ENCODE measurements around the gene KCNH1.
A peak's percentile ranks its signal among the peaks of the same experiment; 100 is the strongest.
"Not testable (repeated sequence)": the region's sequence is repeated elsewhere in the genome, so short reads cannot be mapped to it uniquely, and the experiment has no call there.

Gene KCNH1

GRCh38 chr1:211099393-211099792, 34.6 kb downstream of the KCNH1 start:
- DNase-seq (ENCODE audit: insufficient read length, low spot score) (no peak), FAIRE-seq (no peak)

DNA sequence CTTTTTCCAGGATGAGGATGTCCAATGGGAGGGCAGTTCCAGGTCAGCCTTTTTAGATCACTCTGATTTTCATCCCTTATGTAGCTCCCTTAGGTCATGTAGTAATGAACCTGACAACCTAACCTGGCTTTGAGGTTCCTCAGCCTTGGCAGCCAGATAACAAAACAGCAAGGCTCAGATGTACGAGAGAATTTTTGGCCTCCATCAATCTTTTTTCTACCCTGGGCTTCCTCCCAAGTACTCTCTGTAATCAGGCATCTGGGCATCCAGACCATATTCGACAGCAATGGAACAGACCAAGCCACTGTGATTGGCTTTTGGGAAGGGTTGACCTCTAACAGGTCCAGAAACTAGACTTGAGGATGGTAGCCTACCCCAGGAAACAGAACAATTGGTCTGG, 38.6 kb downstream of the KCNH1 start:
- DNase-seq (ENCODE audit: insufficient read length, low spot score) (no peak), FAIRE-seq (no peak)

DNA sequence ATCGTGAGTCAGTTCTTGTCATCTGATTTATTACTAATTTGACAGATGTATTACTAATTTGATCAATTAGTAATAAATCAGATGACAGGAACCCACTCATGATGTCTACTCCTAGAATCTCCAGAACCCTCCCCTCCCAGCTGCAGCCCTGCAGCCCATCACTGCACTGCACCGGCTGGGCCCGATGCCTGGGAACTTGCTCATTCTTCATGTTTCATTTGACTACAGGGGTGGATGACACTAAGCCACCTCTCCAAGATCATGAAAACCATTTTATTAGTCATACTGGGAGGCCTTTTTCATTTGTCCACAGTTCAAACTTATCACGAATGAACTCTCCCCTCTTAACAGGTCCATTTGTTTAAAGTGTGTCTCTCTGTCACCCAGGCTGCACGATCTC, 41.0 kb downstream of the KCNH1 start:
- DNase-seq (ENCODE audit: insufficient read length, low spot score) (no peak), FAIRE-seq (no peak)

- DNase-seq (ENCODE audit: insufficient read length, low spot score): no peak
- FAIRE-seq: no peak
Observed at GRCh38 chr1:211091867-211092266, 42.1 kb downstream of the KCNH1 start.

DNA sequence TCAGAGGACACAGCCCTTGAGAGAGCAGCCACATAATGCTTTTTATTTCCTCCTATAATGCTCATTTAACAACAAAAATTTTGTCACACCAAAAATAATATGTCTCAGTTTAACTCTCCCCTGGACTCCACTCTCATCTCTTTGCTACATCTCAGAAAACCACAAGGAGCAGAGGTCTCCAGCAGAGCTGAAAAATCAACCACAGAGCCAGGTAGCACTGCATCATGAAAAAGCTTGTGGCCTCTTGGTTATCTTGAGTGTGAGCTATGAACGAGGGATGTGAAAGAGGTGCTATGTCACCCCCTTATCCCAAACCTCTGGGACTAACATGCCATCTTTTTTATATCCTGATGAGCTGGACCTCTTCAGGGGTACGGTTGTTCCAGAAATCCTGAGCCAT, 44.4 kb downstream of the KCNH1 start:
- DNase-seq (ENCODE audit: insufficient read length, low spot score) (no peak), FAIRE-seq (no peak)

- no peak for FAIRE-seq
- DNase-seq (ENCODE audit: insufficient read length, low spot score): no peak
Observed at GRCh38 chr1:211088156-211088555, 45.8 kb downstream of the KCNH1 start.

DNA sequence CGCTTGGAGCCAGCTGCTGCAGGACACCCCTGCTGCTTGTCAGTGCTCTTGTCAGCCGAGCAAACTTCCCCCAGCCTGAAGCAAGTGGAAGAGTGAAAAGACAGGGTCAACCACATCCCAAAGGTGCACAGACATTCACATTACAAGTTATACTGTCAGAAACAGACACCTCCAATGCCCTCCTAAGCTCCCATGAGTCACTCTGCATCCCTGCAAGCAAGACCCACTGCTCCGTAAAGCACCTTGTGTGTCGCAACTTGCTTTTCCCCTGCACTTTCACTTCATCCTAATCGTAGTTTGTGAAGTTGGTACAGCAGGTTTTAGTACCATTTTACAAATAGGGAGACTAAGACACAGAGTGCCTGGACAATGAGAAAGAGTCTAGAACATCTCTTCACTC, 51.1 kb downstream of the KCNH1 start:
- peak; percentile 31 for FAIRE-seq
- DNase-seq (ENCODE audit: insufficient read length, low spot score): peak; percentile 29

GRCh38 chr1:211081447-211081846, 52.5 kb downstream of the KCNH1 start:
- DNase-seq (ENCODE audit: insufficient read length, low spot score); FAIRE-seq: not testable (repeated sequence)

- no peak for FAIRE-seq
Observed at GRCh38 chr1:211068976-211069375, 65.0 kb downstream of the KCNH1 start.

DNA sequence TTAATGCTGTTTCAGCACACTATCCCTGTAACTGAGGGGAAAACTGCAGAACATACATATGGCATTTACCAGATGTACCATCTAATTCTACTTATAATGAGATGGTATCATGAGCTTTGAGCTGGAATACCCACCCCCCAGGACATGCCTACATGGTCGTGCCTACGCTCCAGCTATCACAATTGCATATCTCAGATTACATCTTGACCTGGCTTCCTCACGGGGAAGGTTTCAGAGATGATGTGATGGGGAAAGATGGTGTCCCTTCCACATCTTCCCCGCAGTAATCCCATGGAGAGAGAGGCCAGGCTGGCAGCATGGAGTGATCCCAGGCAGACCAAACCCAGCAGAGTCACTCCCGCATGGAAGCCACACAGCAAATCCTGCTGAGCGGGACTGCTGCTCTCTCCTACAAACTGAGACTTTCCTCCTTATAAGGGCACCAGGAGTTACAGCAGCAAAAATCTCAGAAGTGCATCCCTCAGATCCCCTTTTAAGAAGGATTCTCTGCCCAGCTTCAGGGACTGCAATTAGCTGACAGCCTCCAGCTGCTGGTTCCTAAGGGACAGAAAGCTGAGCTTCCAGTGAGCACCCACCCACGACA, 67.1 kb downstream of the KCNH1 start:
- FAIRE-seq (no peak), DNase-seq (ENCODE audit: insufficient read length, low spot score) (no peak)

More at GRCh38 chr1:211068976-211069375, 65.0 kb downstream of the KCNH1 start:
- DNase-seq (ENCODE audit: insufficient read length, low spot score): peak; percentile 19

GRCh38 chr1:211041838-211042237, 92.1 kb downstream of the KCNH1 start:
- not testable (repeated sequence) for FAIRE-seq; DNase-seq (ENCODE audit: insufficient read length, low spot score)

GRCh38 chr1:211037095-211037494, 96.9 kb downstream of the KCNH1 start:
- DNase-seq (ENCODE audit: insufficient read length, low spot score) (peak; percentile 80), FAIRE-seq (no peak)

DNA sequence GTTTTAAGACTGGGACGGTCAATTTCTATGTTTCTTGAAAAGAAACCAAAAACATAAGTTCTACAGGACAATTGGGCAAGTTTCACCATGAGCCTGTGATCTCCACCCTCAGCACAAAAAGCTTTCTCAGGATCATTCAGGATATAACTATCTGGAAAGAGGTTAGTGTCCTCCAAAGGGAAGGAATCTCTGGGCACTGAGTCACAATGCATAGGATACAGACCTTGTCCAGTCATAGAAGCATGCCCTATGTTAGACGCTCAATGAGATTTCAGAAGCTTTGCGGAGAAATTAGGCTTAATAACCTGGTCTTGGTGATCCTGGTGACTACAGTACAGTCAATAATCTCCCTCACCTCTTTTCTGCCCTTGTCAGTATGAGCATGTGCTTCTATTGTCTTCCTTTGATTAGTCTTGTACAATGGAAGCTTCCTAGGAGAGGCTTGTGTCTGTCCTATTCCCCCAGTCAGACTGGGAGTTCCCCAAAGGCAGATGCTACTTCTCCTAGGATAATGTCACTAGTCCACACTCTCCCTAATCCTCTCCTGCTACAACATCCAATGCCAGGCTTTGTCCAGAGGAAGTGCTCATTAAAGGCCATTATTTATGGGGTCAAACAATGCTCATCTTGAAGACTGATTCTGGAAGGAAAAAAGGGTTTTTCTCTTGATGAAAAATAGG, 97.4 kb downstream of the KCNH1 start:
- FAIRE-seq (no peak), DNase-seq (ENCODE audit: insufficient read length, low spot score) (no peak)

DNA sequence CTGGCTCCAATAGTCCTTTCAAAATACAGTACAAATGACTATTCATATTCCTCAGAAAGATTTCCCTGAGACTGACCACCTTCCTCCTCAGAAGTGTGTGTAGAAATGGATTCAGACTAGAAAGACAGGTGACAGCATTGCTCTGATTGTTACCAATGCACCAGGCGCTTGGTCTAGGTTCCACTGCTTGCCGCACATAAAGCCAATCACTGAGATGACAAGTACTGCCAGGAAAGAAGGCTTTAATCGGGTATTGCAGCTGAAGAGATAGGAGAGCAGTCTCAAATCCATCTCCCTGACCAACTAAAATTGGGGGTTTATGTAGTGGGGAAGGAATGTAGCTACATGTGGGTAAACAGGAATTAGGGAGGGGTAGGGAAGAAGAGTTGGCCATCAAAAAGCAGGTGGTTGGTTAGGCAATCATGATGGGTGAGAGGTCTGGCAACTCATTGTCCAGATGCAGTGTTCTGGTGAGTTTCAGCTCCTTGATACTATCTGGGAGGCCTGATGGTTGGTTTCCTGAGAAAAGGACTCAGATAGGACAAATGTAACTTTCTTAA, 98.0 kb downstream of the KCNH1 start:
- FAIRE-seq (no peak), DNase-seq (ENCODE audit: insufficient read length, low spot score) (no peak)

- DNase-seq (ENCODE audit: insufficient read length, low spot score) (no peak), FAIRE-seq (no peak)
Observed at GRCh38 chr1:211033921-211034525, 99.9 kb downstream of the KCNH1 start.

- DNase-seq (ENCODE audit: insufficient read length, low spot score) (no peak), FAIRE-seq (no peak)
Observed at GRCh38 chr1:211024901-211025300, 109.0 kb downstream of the KCNH1 start.

GRCh38 chr1:211019266-211019665, 114.7 kb downstream of the KCNH1 start:
- no peak for DNase-seq (ENCODE audit: insufficient read length, low spot score)
- no peak for FAIRE-seq

GRCh38 chr1:211018690-211019089, 115.3 kb downstream of the KCNH1 start:
- no peak for DNase-seq (ENCODE audit: insufficient read length, low spot score)
- FAIRE-seq: no peak

DNA sequence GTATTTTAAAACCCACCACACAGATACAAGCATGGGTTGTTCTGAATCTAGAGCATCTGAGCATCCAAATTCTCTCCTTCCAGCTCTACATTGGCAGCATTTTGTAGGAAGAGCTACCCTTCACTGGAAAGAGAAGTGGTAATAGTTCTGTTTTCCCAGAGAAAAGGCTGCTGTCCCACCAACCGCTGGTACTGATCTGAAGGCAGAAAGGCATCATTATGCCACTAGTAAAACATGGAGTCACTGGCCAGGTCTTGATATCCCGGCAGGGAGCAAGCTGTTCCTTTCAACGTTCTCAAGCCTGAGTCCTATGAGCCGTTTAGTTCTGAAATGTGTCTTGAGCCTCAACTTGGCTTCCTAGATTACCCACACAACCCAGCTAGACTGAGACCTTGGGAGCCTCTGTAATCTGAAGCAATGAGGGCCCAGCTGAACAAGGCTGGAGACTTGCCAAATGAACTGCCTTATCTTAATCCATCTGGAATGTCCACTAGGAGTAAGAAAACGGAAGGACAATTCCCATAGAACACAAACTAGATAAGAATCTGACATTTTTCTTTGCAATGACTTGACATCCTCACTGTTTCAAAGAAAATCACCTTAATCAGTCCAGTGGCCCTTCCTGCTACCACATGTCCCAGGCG, 116.8 kb downstream of the KCNH1 start:
- FAIRE-seq (no peak), DNase-seq (ENCODE audit: insufficient read length, low spot score) (peak; percentile 32)

GRCh38 chr1:211014275-211014674, 119.7 kb downstream of the KCNH1 start:
- FAIRE-seq (no peak), DNase-seq (ENCODE audit: insufficient read length, low spot score) (no peak)
